GM12864 (cell line): ENCODE results near the gene ETDA.

Source experiments
- DNase-seq: peaks from one replicate; pipeline ENCODE4 v3.0.0-alpha.2; 2011; ENCODE audit warnings: low read depth
- H3K4me3 ChIP-seq: 2 replicates; pipeline ENCODE4 v1.5.1; 2011; ENCODE audit warnings: mild to moderate bottlenecking, low read depth, low read length, control low read depth
- TF ChIP-seq, protein P1 (sequence below): IDR thresholded peaks from 2 replicates; pipeline ENCODE4 v1.5.1; 2011; ENCODE audit warnings: low read depth, mild to moderate bottlenecking, moderate library complexity, low read length, control low read depth, inconsistent platforms; ENCODE audit errors: missing control alignments

The ETDA gene

DNA sequence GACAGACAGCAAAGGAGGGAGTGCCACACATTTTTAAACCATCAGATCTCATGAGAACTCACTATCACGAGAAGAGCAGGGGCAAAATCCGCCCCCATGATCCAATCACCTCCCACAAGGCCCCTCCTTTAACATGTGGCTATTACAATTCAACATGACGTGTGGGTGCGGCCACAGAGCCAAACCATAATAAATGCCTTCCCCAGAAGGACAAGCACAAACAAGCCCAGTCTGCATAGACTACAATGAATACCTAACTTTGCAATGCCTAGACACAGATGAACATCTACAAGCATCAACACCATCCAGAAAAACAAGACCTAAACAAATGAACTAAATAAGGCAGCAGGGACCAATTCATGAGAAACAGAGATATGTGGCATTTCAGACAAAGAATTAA lies 12.3 kb downstream of the ETDA start:
- DNase-seq: no peak
- TF ChIP-seq, protein P1, sequence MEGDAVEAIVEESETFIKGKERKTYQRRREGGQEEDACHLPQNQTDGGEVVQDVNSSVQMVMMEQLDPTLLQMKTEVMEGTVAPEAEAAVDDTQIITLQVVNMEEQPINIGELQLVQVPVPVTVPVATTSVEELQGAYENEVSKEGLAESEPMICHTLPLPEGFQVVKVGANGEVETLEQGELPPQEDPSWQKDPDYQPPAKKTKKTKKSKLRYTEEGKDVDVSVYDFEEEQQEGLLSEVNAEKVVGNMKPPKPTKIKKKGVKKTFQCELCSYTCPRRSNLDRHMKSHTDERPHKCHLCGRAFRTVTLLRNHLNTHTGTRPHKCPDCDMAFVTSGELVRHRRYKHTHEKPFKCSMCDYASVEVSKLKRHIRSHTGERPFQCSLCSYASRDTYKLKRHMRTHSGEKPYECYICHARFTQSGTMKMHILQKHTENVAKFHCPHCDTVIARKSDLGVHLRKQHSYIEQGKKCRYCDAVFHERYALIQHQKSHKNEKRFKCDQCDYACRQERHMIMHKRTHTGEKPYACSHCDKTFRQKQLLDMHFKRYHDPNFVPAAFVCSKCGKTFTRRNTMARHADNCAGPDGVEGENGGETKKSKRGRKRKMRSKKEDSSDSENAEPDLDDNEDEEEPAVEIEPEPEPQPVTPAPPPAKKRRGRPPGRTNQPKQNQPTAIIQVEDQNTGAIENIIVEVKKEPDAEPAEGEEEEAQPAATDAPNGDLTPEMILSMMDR: no peak
- H3K4me3 ChIP-seq: no peak overlapping the region

DNA sequence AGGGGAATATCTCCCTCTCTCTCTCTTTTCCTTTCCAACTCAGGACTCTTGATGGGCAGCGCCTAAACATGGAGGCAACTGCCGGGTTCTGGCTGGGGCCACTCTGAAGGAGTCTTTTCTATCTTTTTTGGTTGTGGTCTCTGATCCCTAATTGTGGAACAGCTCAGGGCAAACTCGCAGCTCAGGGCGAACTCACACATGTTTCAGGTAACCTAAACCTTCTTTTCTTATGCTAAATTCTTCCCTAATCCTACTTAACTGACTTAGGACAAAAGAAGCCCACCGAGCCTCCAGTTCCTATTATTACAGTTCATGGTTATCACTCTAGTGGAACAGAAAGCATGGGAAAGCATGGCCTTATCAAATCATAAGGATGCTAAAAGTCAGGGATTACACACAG lies 21.3 kb downstream of the ETDA start:
- TF ChIP-seq, protein P1: no peak
- DNase-seq: no peak
- no peak overlapping the region for H3K4me3 ChIP-seq

DNA sequence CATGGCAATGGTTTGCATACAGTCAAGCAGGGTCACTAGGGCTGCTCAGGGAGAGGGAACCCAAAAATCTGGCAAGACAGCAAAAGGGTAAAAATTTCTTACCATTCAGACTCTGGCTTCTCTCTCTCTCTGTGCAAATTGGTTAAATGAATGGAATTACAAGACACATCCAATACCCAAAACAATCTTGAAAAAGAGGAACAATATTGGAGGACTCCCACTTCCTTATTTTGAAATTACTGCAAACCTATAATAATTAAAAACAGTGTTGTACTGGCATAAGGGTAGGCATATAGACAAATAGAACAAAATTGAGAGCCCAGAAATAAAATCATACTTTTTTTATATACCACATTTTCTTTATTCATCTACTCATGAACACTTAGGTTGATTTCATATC lies 24.1 kb downstream of the ETDA start:
- TF ChIP-seq, protein P1: no peak
- H3K4me3 ChIP-seq: no peak overlapping the region
- DNase-seq: no peak

DNA sequence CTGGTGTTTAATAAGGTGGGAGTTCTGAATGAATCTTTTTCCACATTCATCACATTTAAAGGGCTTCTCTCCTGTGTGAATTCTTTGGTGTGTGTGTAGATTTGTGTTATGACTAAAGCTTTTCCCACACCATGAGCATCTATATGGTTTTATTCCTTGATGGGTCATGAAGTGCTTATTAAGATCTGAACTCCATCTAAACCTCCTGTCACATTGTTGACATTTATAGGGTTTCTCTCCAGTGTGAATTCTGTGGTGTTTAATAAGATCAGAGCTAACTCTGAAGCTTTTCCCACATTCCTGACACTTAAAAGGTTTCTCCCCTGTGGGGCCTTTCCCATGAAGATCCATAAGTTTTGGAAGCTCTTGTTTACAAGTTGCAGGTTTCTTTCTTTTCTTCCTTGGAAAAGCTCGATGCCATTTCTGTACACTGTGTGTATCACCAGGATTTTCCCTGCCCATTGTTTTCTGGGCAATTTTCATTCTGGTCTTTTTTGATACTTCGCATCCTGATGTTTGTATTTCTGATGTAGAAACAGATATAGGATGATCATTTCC lies 35.5 kb downstream of the ETDA start:
- TF ChIP-seq, protein P1: no peak
- no peak for DNase-seq
- H3K4me3 ChIP-seq: no peak overlapping the region

DNA sequence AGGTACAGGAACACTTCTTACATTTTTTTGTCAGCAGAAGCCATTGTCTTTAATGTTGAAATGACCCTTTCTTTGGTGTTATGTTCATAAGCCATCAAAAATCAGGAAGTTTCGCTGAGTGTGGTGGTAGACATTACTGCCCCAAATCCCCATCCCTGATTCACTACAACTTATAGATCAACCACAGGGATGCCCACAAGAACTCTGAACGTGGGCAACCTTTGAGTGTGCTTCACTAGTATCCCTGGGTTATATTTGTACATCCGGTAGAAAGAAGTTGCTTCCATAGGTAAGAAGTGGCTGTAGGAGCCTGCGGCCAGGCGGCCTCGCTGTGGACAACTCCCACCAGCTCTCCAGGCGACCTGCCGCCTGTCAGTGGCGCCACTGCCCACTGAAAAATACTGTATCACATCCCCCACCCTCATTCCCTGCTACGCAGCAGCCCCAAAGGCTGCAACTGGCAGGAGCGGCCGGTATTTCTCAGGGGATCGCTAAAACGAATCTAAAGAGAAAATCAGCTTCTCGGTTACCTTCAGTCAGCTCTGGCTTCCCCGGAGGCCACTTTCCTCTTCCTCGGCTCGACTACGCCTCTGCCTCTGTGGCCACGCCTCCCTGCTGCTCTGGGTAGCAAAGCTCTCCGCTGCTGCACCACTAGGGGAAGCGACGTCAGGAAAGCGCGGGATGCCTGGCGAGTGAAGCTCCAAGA lies 43.5 kb downstream of the ETDA start:
- H3K4me3 ChIP-seq: peak overlapping the region; percentile 53
- TF ChIP-seq, protein P1: peak; percentile 28
- peak; percentile 8 for DNase-seq

DNA sequence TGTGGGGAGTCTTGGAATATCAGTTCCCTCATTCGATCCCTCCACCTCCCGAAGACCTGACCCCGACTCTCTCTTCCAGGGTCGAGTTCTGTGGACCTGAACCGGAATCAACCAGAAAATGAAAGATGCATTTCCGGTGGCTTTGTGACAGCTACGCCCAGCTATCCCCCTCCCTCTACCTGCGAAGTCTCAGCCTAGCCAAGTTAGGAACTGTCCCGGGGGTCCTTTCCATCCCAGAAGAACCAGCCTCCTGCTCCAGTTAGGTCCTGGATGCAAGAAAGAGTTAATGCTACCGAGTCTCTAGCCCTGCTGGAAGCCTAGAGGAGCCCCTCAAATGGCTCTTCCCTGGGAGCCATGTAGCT lies 44.1 kb downstream of the ETDA start:
- TF ChIP-seq, protein P1: no peak
- H3K4me3 ChIP-seq: peak overlapping the region; percentile 53
- no peak for DNase-seq

DNA sequence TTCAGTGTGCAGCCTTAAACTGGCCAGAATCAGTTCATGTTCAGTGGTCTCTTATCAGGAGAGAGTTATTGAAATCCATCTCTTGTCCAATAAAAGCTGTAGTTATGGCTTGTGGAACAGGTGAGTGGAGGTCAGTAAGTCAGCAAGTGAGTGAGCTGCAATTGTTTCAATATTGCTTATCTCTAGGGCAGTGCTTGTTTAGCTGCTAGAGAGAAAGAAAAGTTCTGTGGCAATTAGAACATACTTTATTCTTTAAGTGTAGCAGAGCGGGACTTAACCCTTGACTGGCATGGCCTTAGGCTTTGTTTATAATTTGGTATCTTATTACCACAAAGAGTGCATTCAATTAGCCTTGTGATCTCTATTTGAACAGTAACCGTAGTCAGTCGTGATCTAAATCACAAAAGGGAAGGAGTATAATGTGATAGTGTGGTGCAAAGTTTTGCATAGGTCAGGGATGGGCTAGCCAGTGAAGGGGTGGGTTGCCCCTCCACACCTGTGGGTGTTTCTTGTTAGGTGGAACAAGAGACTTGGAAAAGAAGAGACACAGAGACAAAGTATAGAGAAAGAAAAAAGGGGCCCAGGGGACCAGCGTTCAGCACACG lies 50.5 kb downstream of the ETDA start:
- TF ChIP-seq, protein P1: no peak
- no peak overlapping the region for H3K4me3 ChIP-seq
- no peak for DNase-seq
